Endodermal cell (in vitro differentiated cells): Measurements from ENCODE around the gene IRF4. TPM values are rescaled to one million over a fixed set of nuclear protein-coding genes. Genes with fewer than 3 reads are reported as not detected.

Source experiments
- DNase-seq: peaks from one replicate; pipeline ENCODE4 v3.0.0-alpha.2; 2017
- H3K27ac ChIP-seq: 2 replicates; pipeline ENCODE4 v1.5.1; 2013; ENCODE audit warnings: mild to moderate bottlenecking, low read depth, low read length, moderate library complexity
- H3K27me3 ChIP-seq: 2 replicates; pipeline ENCODE4 v1.6.1; 2013; ENCODE audit warnings: mild to moderate bottlenecking, low read length, moderate library complexity; ENCODE audit not compliant: insufficient read depth, control insufficient read depth, poor library complexity, severe bottlenecking
- H3K36me3 ChIP-seq: 2 replicates; pipeline ENCODE4 v1.7.0; 2013; ENCODE audit warnings: mild to moderate bottlenecking, low read length, moderate library complexity; ENCODE audit not compliant: control insufficient read depth, insufficient read depth
- H3K4me1 ChIP-seq: one replicate; pipeline ENCODE4 v1.7.0; 2013; ENCODE audit warnings: low read length; ENCODE audit not compliant: control insufficient read depth, insufficient read depth
- H3K4me3 ChIP-seq: 2 replicates; pipeline ENCODE4 v1.5.1; 2013; ENCODE audit warnings: mild to moderate bottlenecking, low read length, moderate library complexity
- H3K9ac ChIP-seq: 2 replicates; pipeline ENCODE4 v1.6.1; 2013; ENCODE audit warnings: mild to moderate bottlenecking, low read length, moderate library complexity; ENCODE audit not compliant: poor library complexity, severe bottlenecking; ENCODE audit errors: extremely low read depth
- H3K9me3 ChIP-seq: 2 replicates; pipeline ENCODE4 v1.6.1; 2013; ENCODE audit warnings: mild to moderate bottlenecking, low read length, moderate library complexity; ENCODE audit not compliant: control insufficient read depth
- H3K27ac Mint-ChIP-seq: 2 replicates; pipeline ENCODE4 v1.8.0; 2020; ENCODE audit warnings: mixed read lengths
- H3K27me3 Mint-ChIP-seq: 2 replicates; pipeline ENCODE4 v1.8.0; 2021; ENCODE audit warnings: mild to moderate bottlenecking, mixed read lengths; ENCODE audit not compliant: insufficient read depth
- H3K36me3 Mint-ChIP-seq: 2 replicates; pipeline ENCODE4 v1.8.0; 2020; ENCODE audit warnings: low read depth, mixed read lengths
- H3K4me1 Mint-ChIP-seq: 2 replicates; pipeline ENCODE4 v1.8.0; 2020; ENCODE audit warnings: mixed read lengths
- H3K4me3 Mint-ChIP-seq: 2 replicates; pipeline ENCODE4 v1.8.0; 2020; ENCODE audit warnings: mild to moderate bottlenecking, moderate library complexity, mixed read lengths
- H3K9me3 Mint-ChIP-seq: 2 replicates; pipeline ENCODE4 v1.8.0; 2020; ENCODE audit warnings: mild to moderate bottlenecking, mixed read lengths
- WGBS, 2 experiments: methylation state at CpG; one replicate each; pipeline versions ENCODE4 v1.1.5 to v1.1.7; 2013; ENCODE audit warnings: missing lambda C conversion rate in 2 of 2, mixed read lengths in 1 of 2; ENCODE audit not compliant: insufficient coverage in 1 of 2, insufficient read length in 1 of 2; 5-methylcytosine and 5-hydroxymethylcytosine counted together
- total RNA-seq, 2 donors: library from RNA; stranded (reverse); fragmentation: NEBNext Ultra II Directional in 1 of 2; extraction: Animal tissue kit (Norgen Biotek cat#: 25700) in 1 of 2; gene quantifications; 2 replicates in 1 of 2; 3 replicates in 1 of 2; pipeline ENCODE4 v1.2.1, GENCODE V29; 2021
- TF ChIP-seq, protein P1 (sequence below): fragments of 200-600 bp; sonication (generic); conservative IDR thresholded peaks from 2 replicates; pipeline ENCODE4 v1.5.0; 2021; ENCODE audit warnings: antibody characterized with exemption, mild to moderate bottlenecking

Gene IRF4
- total RNA-seq, 2 donors from 2014 or later, result not detected

DNA sequence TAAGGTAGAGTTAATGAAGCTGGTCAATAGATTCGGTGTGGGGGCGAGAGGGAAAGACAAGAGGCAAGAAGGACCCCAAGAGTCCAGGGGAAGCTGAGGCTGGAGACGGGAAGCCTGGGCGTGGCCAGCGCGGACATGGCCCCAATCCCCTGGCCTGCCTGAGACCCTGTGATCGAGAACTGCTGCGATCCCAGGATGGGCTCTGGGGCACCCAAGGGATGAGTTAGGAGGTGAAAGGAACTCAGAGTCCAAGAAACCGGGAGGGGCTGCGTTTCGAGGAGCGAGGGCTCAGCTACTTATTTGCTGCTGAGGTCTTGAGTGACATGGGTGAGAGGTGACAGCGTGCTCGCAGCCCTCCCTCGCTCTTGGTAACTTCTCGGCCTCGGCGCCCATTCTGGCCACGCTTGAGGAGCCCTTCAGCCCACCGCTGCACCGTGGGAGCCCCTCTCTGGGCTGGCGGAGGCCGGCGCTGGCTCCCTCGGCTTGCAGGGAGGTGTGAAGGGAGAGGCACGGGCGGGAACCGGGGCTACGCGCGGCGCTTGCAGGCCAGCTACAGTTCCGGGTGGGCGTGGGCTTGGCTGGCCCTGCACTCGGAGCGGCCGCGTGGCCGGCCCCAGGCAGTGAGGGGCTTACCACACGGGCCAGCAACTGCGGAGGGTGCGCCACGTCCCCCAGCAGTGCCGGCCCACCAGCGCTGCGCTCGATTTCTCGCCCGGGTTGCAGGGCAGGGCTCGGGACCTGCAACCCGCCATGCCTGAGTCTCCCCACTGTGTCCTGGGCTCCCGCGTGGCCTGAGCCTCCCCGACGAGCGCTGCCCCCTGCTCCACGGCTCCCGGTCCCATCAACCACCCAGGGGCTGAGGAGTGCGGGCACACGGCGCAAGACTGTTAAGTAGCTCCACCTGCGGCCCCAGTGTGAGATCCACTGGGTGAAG lies 58.2 kb downstream of the IRF4 start:
- TF ChIP-seq, protein P1, sequence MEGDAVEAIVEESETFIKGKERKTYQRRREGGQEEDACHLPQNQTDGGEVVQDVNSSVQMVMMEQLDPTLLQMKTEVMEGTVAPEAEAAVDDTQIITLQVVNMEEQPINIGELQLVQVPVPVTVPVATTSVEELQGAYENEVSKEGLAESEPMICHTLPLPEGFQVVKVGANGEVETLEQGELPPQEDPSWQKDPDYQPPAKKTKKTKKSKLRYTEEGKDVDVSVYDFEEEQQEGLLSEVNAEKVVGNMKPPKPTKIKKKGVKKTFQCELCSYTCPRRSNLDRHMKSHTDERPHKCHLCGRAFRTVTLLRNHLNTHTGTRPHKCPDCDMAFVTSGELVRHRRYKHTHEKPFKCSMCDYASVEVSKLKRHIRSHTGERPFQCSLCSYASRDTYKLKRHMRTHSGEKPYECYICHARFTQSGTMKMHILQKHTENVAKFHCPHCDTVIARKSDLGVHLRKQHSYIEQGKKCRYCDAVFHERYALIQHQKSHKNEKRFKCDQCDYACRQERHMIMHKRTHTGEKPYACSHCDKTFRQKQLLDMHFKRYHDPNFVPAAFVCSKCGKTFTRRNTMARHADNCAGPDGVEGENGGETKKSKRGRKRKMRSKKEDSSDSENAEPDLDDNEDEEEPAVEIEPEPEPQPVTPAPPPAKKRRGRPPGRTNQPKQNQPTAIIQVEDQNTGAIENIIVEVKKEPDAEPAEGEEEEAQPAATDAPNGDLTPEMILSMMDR, result no peak
- Mint-ChIP-seq H3K9me3 (peaks cover 25% of the 10 kb centered on the region), H3K4me3 (no peak overlapping the region), H3K27me3 (peaks cover 3% of the 10 kb centered on the region), H3K36me3 (no peaks in the 10 kb centered on the region), H3K4me1 (no peaks in the 10 kb centered on the region), H3K27ac (no peak overlapping the region)
- Histone ChIP-seq H3K27me3 (no peaks in the 10 kb centered on the region), H3K4me3 (no peak overlapping the region), H3K27ac (no peak overlapping the region), H3K4me1 (no peaks in the 10 kb centered on the region), H3K36me3 (no peaks in the 10 kb centered on the region), H3K9me3 (no peaks in the 10 kb centered on the region), H3K9ac (no peak overlapping the region)
- WGBS, 2 experiments, result 86 to 91% methylated on average over 38 to 62 of the region's 62 CpGs
- no peak for DNase-seq

DNA sequence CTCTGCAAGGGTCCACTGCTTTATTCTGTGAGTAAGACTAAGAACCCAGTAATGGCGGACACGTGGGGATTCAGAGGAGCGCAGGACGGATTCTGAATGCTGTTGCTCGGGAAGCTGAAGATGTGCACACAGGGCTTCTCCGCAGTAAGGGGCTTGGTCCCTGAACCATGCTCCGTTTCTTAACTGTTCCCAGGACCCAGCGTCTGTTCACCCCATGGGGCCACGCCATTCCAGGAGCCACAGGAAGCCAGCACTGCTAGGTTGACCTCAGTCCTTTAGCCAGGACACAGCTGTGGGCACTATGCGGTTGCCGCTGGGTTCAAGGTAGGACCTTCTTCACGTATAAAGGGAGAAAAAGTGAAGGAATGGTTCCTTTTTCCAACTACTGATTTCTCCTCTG lies 59.8 kb downstream of the IRF4 start:
- H3K36me3 ChIP-seq, result no peaks in the 10 kb centered on the region
- no peak overlapping the region for H3K9ac ChIP-seq
- no peaks in the 10 kb centered on the region for H3K4me1 ChIP-seq
- Mint-ChIP-seq H3K27me3 (peaks cover 3% of the 10 kb centered on the region), H3K27ac (no peak overlapping the region), H3K4me1 (no peaks in the 10 kb centered on the region), H3K9me3 (peaks cover 25% of the 10 kb centered on the region), H3K36me3 (no peaks in the 10 kb centered on the region), H3K4me3 (no peak overlapping the region)
- H3K27me3 ChIP-seq, result no peaks in the 10 kb centered on the region
- H3K4me3 ChIP-seq, result no peak overlapping the region
- TF ChIP-seq, protein P1, result no peak
- peaks cover 6% of the 10 kb centered on the region for H3K9me3 ChIP-seq
- 94 to 95% methylated on average over 12 of the region's 12 CpGs for WGBS, 2 experiments
- DNase-seq, result no peak
- no peak overlapping the region for H3K27ac ChIP-seq

DNA sequence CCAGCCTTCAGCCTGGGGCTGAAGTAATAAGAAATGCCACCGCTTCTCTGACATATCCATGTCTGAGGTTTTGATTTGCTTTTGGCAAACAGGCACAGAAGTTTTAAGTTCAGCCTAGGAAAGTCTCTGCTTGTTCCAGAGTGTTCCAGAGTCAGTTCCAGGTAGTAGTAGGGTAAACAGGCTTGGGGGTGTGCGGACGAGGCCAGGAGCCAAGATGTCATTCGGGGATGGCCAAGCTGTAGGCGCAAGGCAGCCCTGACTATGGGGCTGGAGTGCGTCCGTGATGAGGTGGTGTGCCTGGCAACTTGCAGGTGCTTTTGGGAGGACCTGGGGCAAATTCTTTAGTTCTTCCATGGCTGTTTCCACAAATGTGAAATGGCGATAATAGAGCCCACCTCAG lies 60.3 kb downstream of the IRF4 start:
- Mint-ChIP-seq H3K4me1 (peaks cover 2% of the 10 kb centered on the region), H3K27me3 (peaks cover 3% of the 10 kb centered on the region), H3K9me3 (peaks cover 25% of the 10 kb centered on the region), H3K27ac (no peak overlapping the region), H3K4me3 (no peak overlapping the region), H3K36me3 (no peaks in the 10 kb centered on the region)
- no peak for DNase-seq
- no peak overlapping the region for H3K27ac ChIP-seq
- H3K4me3 ChIP-seq, result no peak overlapping the region
- TF ChIP-seq, protein P1, result no peak
- no peaks in the 10 kb centered on the region for H3K4me1 ChIP-seq
- H3K9me3 ChIP-seq, result peaks cover 7% of the 10 kb centered on the region
- 93 to 100% methylated on average over 6 to 8 of the region's 8 CpGs for WGBS, 2 experiments
- H3K36me3 ChIP-seq, result no peaks in the 10 kb centered on the region
- no peak overlapping the region for H3K9ac ChIP-seq
- H3K27me3 ChIP-seq, result no peaks in the 10 kb centered on the region
